Neural cell (in vitro differentiated cells): Measurements from ENCODE around the gene NFAM1. TPM values are rescaled to one million over a fixed set of nuclear protein-coding genes. Genes with fewer than 3 reads are reported as not detected.

ENCODE experiments used
- H2AFZ ChIP-seq: fragments of 200-600, 300-800 bp; sonication (generic), shearing (Covaris generic); 2 replicates; pipeline ENCODE4 v1.6.0; 2014; ENCODE audit warnings: low read depth, mild to moderate bottlenecking, antibody characterized with exemption, low read length, moderate library complexity
- H3F3A ChIP-seq: fragments of 200-600 bp; shearing (Covaris generic); 2 replicates; pipeline ENCODE4 v1.6.1; 2016; ENCODE audit warnings: mild to moderate bottlenecking, moderate library complexity, mixed read lengths, antibody characterized with exemption, low read length; ENCODE audit not compliant: insufficient read depth, poor library complexity, severe bottlenecking
- H3K27ac ChIP-seq: fragments of 200-600, 300-800 bp; sonication (generic), shearing (Covaris generic); 2 replicates; pipeline ENCODE4 v1.5.1; 2014; ENCODE audit warnings: mild to moderate bottlenecking, low read length, moderate library complexity
- H3K27me3 ChIP-seq: fragments of 300-800, 200-600 bp; sonication (generic), shearing (Covaris generic); 2 replicates; pipeline ENCODE4 v1.6.0; 2014; ENCODE audit warnings: mild to moderate bottlenecking, low read depth, low read length, moderate library complexity; ENCODE audit not compliant: insufficient read depth
- H3K36me3 ChIP-seq: fragments of 300-800, 200-600 bp; sonication (generic), shearing (Covaris generic); 2 replicates; pipeline ENCODE4 v1.5.1; 2014; ENCODE audit warnings: mild to moderate bottlenecking, antibody characterized with exemption, low read length, moderate library complexity; ENCODE audit not compliant: insufficient read depth
- H3K4me2 ChIP-seq: fragments of 300-800, 200-600 bp; sonication (generic), shearing (Covaris generic); 2 replicates; pipeline ENCODE4 v1.6.0; 2014; ENCODE audit warnings: mild to moderate bottlenecking, low read length
- H3K4me3 ChIP-seq: fragments of 300-800, 200-600 bp; sonication (generic), shearing (Covaris generic); 2 replicates; pipeline ENCODE4 v1.5.1; 2014; ENCODE audit warnings: mild to moderate bottlenecking, low read length, moderate library complexity
- H3K79me2 ChIP-seq: fragments of 200-600 bp; shearing (Covaris generic); replicated peaks from 2 replicates; pipeline ENCODE4 v1.6.0; 2014; ENCODE audit warnings: mild to moderate bottlenecking, low read length, moderate library complexity; ENCODE audit not compliant: insufficient read depth
- H3K9ac ChIP-seq: fragments of 300-800, 200-600 bp; sonication (generic), shearing (Covaris generic); 2 replicates; pipeline ENCODE4 v1.6.1; 2016; ENCODE audit warnings: mild to moderate bottlenecking, low read length, mixed read lengths
- H3K9me2 ChIP-seq: fragments of 200-600 bp; shearing (Covaris generic); 2 replicates; pipeline ENCODE4 v1.6.1; 2016; ENCODE audit warnings: mild to moderate bottlenecking, low read length, mixed read lengths; ENCODE audit not compliant: insufficient read depth
- H3K9me3 ChIP-seq: fragments of 200-600, 300-800 bp; sonication (generic), shearing (Covaris generic); 2 replicates; pipeline ENCODE4 v1.6.1; 2016; ENCODE audit warnings: mild to moderate bottlenecking, mixed run types, low read length, moderate library complexity, mixed read lengths
- H4K20me1 ChIP-seq: fragments of 200-600 bp; shearing (Covaris generic); 2 replicates; pipeline ENCODE4 v1.6.1; 2016; ENCODE audit warnings: mild to moderate bottlenecking, mixed run types; ENCODE audit not compliant: insufficient read depth
- CTCF ChIP-seq: fragments of 450-650 bp; IDR thresholded peaks from 2 replicates; pipeline ENCODE4 v1.5.1; 2014; ENCODE audit warnings: antibody characterized with exemption, mild to moderate bottlenecking, moderate library complexity; ENCODE audit not compliant: poor library complexity, severe bottlenecking
- EP300 ChIP-seq: fragments of 450-650 bp; conservative IDR thresholded peaks from 2 replicates; pipeline ENCODE4 v1.6.1; 2014; ENCODE audit warnings: antibody characterized with exemption, mild to moderate bottlenecking, moderate library complexity; ENCODE audit not compliant: poor library complexity, severe bottlenecking
- EZH2 ChIP-seq: fragments of 200-600, 300-800 bp; shearing (Covaris generic), sonication (generic); IDR thresholded peaks from 2 replicates; pipeline ENCODE4 v1.6.1; 2014; ENCODE audit warnings: antibody characterized with exemption, low read length, borderline replicate concordance, mild to moderate bottlenecking; ENCODE audit not compliant: insufficient read depth, poor library complexity, severe bottlenecking
- MXI1 ChIP-seq: fragments of 450-650 bp; conservative IDR thresholded peaks from 2 replicates; pipeline ENCODE4 v1.6.1; 2014; ENCODE audit warnings: antibody characterized with exemption, mild to moderate bottlenecking; ENCODE audit not compliant: poor library complexity, severe bottlenecking
- POLR2AphosphoS5 ChIP-seq: IDR thresholded peaks from 2 replicates; pipeline ENCODE4 v1.6.1; 2012
- RAD21 ChIP-seq: fragments of 450-650 bp; conservative IDR thresholded peaks from 2 replicates; pipeline ENCODE4 v1.6.1; 2014; ENCODE audit warnings: antibody characterized with exemption, mild to moderate bottlenecking, moderate library complexity
- REST ChIP-seq: IDR thresholded peaks from 2 replicates; pipeline ENCODE4 v1.6.1; 2012; ENCODE audit warnings: borderline replicate concordance
- SMC3 ChIP-seq: fragments of 450-650 bp; conservative IDR thresholded peaks from 2 replicates; pipeline ENCODE4 v1.6.1; 2014; ENCODE audit warnings: antibody characterized with exemption, mild to moderate bottlenecking, moderate library complexity; ENCODE audit not compliant: poor library complexity
- TAF1 ChIP-seq: IDR thresholded peaks from 2 replicates; pipeline ENCODE4 v1.6.1; 2012; ENCODE audit warnings: low read depth
- polyA plus RNA-seq: library from polyadenylated mRNA; depleted of rRNA; stranded (reverse); fragments of >200 nt; gene quantifications from 2 replicates; pipeline ENCODE4 v1.2.3, GENCODE V29; 2014

NFAM1 gene
- polyA plus RNA-seq, 1 donor from 2014 or later: 0.05 TPM

GRCh38 chr22:42380769-42381551, 51.2 kb downstream of the NFAM1 start:
- H3K36me3 ChIP-seq: no peaks in the 10 kb centered on the region
- H4K20me1 ChIP-seq: no peaks in the 10 kb centered on the region
- H3K27ac ChIP-seq: no peak overlapping the region
- TF ChIP-seq POLR2AphosphoS5: no peak
- no peak for TF ChIP-seq EZH2
- TF ChIP-seq SMC3: no peak
- TF ChIP-seq EP300: no peak
- TF ChIP-seq TAF1: no peak
- TF ChIP-seq MXI1: no peak
- TF ChIP-seq CTCF: no peak
- TF ChIP-seq REST: no peak
- TF ChIP-seq RAD21: no peak
- no peaks in the 10 kb centered on the region for H3K79me2 ChIP-seq
- no peaks in the 10 kb centered on the region for H3K27me3 ChIP-seq
- H3K4me3 ChIP-seq: no peak overlapping the region
- H3K9ac ChIP-seq: no peak overlapping the region
- H2AFZ ChIP-seq: no peak overlapping the region
- H3K4me2 ChIP-seq: no peak overlapping the region
- H3K9me2 ChIP-seq: no peaks in the 10 kb centered on the region
- H3K9me3 ChIP-seq: no peaks in the 10 kb centered on the region
- H3F3A ChIP-seq: no peaks in the 10 kb centered on the region

GRCh38 chr22:42379966-42380537, 52.2 kb downstream of the NFAM1 start:
- no peak for TF ChIP-seq EP300
- TF ChIP-seq EZH2: no peak
- TF ChIP-seq MXI1: no peak
- no peak for TF ChIP-seq CTCF
- TF ChIP-seq REST: peak; percentile 28
- no peak for TF ChIP-seq TAF1
- TF ChIP-seq SMC3: no peak
- TF ChIP-seq RAD21: no peak
- peak; percentile 7 for TF ChIP-seq POLR2AphosphoS5
- H3K4me2 ChIP-seq: no peak overlapping the region
- no peaks in the 10 kb centered on the region for H3K27me3 ChIP-seq
- H3K79me2 ChIP-seq: no peaks in the 10 kb centered on the region
- no peaks in the 10 kb centered on the region for H3K9me3 ChIP-seq
- H3K36me3 ChIP-seq: no peaks in the 10 kb centered on the region
- no peak overlapping the region for H2AFZ ChIP-seq
- H3F3A ChIP-seq: no peaks in the 10 kb centered on the region
- no peaks in the 10 kb centered on the region for H4K20me1 ChIP-seq
- no peaks in the 10 kb centered on the region for H3K9me2 ChIP-seq
- H3K9ac ChIP-seq: no peak overlapping the region
- H3K4me3 ChIP-seq: no peak overlapping the region
- H3K27ac ChIP-seq: no peak overlapping the region
